ENCODE results near the gene PHOSPHO2.

The PHOSPHO2 gene, protein sequence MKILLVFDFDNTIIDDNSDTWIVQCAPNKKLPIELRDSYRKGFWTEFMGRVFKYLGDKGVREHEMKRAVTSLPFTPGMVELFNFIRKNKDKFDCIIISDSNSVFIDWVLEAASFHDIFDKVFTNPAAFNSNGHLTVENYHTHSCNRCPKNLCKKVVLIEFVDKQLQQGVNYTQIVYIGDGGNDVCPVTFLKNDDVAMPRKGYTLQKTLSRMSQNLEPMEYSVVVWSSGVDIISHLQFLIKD

DNA sequence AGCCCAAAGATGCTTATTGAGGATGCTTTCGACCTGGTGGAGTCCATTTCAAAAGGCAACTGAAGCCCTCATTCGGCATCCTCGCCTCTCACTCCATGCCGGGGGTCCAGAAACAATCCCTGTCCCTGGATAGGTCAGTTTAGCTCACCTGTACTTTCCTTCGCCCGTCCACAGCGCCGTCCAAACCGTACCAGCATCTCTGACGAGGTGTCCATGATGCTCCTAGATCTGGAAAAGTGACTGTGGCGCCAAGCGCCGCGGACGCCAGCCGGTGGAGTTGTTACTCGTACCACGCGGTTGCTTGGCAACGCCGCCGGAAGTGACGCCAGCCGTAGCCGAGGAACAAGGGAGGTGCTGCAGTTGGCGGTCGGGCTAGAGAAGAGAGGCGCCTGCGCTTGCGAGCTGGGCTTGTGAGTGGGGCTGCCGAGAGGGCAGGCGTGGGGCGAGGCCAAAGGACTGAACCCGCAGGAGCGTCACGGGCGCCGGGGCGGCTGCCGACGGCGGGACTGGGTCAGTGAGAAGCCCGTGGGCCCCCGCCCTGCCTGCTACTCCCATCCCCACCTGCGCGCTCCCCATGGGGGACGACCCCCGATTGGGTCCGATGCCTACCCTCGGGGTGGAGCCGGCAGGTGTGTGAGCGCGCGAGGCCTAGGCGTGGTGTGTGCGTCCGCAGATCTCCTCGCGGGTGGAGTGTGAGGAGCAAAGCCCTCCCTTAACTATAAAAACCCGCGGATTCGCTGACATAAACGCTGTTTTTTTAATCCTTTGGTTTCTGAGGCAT lies at the start of gene PHOSPHO2, which contains the start of gene CFAP210:
Gene PHOSPHO2, plus strand, starts transcription at position 357 of the 781 bp plus-strand sequence. CDS start 6,503 bp downstream, outside the sequence.
Gene CFAP210, minus strand, starts transcription at position 293 of the 781 bp plus-strand sequence. Its CDS starts 78 bp downstream, at position 215.
- peak; percentile 99 for DNase-seq

DNA sequence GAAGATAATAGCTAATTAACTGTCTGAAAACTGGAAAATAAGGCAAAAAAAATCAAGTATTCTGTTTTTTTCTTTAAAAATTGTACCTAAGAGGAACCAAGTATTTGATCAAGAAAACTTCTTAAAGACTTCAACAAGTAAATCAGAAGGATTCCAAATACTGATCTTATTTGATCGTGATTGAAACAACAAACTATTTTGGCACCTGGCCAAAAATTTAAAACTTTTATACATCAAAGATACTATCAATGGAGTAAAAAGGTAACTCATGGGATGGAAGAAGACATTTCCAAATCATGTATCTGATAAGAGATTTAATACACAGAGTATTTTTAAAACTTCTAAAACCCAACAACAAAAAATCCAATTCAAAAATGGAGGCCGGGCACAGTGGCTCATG lies 46.8 kb upstream of the PHOSPHO2 start:
- no peak for DNase-seq

DNA sequence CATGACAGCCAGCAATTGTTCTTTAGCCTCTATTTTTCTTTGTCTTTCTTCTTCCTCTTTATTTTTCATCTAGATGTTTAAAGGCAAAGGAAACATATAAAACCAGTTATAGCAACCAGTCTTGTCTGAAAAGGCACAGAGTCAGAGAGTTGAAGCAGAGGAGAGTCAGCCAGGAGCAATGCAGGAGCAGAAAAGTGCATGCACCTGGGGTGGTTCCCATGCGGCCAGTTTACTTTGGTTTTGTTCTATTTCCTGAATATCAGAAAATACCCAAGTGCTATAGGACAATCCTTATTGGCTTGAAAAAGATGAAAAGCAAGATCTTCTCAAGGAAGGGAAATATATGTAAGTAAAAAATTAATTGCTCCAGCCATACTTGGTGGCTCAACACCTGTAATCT lies 45.0 kb upstream of the PHOSPHO2 start:
- DNase-seq, result no peak

DNA sequence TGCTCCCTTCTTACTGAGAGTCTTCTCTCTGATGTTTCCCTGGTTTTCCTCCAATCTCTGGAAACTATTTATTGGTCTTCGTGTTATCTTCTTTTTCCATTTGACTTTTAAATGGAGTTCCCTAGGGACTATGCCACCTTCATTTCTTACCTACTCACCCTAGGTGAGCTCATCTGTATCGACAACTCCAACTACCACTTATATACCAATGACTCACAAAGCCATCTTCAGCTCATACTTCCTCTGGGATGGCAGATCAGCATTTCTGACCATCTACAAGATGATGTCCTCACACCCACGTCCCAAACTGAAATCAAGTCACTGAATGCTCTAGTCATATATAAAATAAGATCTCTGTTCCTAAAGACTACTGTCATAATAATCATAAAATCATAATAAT lies 40.6 kb upstream of the PHOSPHO2 start:
- DNase-seq, result no peak

DNA sequence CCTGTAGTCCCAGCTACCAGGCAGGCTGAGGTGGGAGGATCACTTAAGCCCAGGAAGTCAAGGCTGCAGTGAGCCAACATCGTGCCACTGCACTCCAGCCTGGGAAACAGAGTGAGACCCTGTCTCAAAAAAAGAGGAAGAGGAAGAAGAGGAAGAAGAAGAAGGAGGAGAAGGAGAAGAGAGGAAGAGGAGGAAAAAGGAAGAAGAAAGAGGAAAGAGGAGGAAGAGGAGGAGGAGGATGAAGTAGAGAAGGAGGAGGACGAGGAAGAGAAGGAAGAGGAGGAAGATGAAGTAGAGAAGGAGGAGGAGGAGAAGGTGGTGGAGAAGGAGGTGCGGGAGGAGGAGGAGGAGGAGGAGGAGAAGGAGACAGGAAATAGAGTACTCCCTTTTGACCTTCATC lies 38.1 kb upstream of the PHOSPHO2 start:
- no peak for DNase-seq

DNA sequence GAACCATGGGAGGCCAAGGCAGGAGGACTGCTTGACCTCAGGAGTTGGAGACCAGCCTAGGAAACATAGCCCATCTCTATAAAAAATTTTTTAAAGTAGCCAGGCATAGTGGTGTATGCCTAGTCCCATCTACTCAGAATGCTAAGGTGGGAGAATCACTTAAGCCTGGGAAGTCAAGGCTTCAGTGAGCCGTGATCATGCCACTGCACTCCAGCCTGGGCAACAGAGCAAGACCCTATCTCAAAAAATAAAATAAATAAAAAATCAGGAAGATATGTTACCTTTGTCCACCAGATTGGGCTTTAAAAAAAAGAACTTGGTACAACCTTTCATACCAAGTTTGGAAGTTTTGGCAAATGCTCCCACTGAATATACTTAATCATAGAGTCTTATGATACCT lies 35.4 kb upstream of the PHOSPHO2 start:
- no peak for DNase-seq

DNA sequence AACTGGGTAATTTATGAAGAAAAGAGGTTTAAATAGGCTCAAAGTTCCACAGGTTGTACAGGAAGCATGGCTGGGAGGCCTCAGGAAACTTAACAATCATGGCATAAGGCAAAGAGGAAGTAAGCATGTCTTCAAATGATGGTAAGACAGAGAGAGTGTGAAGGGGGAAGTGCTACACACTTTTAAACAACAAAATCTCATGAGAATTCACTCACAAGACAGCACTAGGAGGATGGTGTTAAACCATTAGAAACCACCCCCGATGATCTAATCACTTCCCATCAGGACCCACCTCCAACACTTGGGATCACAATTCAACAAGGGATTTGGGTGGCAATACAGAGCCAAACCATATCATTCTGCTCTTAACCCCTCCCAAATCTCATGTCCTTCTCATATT lies 34.9 kb upstream of the PHOSPHO2 start:
- DNase-seq, result no peak

DNA sequence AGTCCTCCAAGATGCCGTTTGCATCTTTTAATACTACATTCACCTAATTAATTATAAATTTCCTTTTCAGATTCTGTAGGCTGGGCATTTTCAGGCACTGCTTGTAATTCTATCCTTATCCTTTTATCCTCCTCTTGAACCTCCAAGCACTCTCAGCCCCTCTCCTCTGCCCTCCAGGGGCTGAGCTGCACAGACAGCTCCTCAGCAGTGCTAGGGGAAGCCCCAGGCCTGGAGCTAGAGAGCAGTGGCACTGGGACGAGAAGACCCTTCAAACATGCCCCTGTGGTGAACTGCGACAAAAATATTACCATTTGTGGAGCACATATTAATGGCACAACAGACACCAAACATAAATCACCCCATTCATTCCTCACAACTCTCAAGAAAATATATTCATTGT lies 33.0 kb upstream of the PHOSPHO2 start:
- no peak for DNase-seq

DNA sequence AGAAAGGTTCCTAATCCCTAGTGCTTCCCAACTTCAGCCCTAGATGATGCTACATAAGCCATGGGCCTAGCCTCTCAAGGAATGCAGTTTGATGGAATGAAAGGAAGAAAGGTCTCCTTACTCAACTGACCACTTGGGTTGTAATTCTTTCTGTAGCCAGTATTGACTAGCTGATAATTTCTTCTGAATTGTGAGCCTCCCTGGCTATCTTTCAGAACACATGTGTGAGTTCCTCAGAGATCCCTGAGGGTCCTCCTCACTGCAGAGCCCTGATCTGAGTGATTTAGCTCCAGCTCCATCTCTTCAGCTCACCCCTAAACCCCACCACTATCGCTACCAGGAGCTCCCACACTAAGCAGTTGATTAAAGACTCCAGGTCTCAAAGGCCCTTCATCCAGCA lies 31.5 kb upstream of the PHOSPHO2 start:
- no peak for DNase-seq

DNA sequence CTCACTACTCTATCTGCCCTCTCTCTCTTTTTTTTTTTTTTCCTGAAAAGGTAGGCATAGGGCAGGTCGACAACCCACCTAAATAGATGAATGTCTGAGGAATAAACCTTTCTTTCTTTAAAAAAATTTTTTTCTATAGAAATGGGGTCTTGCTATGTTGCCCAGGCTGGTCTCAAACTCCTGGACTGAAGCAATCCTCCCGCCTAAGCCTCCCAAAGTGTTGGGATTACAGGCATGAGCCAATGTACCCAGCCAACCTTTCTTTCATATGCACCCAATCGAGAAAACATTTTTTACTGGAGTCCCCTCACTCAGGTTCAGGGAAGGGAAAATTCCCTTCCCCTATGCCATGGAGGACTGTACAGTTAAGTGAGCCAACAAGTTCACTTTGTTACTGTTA lies 31.0 kb upstream of the PHOSPHO2 start:
- no peak for DNase-seq

DNA sequence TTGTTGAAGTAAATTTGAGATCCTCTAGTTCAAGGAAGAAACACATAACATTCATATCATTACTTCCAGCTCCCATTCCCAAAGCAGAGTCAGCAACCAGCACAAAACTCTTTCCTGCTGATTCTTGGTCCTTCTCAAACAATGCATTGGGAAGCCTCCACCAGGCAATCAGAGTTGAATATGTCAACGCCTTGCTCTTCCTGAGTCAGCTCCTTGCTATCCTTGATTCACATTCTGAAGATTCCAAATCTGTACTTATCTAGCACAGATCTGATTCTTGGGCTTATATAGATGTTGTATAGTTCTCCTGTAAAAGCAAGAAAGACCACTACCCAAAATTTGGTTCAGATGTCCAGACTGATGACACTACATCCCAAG lies 29.7 kb upstream of the PHOSPHO2 start:
- no peak for DNase-seq

DNA sequence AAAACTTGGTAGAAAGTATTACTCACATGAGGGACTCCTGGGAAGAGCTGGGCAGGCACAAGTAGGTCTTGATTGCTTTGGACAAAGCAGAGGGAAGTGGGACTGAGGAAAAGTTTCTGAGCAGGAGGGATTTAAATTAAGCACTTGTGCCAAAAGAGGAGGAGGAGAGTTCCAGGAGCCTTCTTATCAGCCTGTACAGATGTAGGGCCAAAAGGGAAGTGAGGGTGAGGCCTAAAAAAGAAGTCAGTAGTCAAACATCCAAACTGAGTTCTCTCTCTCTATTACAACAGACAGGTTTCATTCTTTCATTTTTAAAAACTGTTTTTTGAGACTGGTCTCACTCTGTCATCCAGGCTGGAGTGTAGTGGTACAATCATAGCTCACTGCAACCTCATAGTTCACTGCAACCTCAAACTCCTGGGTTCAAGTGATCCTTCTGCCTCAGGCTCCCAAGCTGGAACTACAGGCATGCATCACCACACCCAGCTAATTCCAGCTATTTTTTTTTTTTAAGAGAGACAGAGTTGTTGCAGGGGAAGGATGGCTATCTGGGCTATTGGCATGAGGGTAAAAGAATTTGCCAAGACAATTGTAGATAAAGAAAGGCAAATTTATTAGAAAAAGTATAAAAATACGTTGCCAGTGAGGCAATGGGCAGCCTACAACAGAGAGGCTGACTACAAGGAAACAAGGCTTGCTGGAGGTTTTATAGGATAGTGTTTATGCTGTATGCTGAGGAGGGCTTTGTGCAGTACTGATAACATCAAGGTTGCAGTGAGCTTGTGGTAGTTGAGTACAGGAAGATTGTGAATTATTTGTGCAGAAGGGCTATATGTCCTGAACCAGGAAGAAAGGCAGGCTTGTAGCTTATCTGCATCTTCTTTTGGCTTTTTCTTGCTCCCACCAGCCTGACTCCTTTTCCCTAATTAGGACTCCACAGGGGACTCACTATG lies 29.0 kb upstream of the PHOSPHO2 start:
- no peak for DNase-seq

DNA sequence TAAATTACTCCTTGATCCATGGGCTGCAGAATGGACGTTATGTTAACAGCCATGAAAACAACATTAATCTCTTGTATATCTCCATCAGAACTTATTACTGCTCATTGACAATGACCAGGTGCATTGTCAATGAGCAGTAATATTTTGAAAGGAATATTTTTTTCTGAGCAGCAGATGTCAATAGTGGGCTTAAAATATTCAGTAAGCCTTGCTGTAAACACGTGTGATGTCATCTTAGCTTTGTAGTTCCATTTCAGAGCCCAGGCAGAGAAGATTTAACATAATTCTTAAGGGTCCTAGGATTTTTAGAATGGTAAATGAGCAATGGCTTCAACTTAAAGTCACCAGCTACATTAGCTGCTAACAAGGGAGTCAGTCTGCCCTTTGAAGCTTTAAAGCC lies 26.7 kb upstream of the PHOSPHO2 start:
- no peak for DNase-seq

DNA sequence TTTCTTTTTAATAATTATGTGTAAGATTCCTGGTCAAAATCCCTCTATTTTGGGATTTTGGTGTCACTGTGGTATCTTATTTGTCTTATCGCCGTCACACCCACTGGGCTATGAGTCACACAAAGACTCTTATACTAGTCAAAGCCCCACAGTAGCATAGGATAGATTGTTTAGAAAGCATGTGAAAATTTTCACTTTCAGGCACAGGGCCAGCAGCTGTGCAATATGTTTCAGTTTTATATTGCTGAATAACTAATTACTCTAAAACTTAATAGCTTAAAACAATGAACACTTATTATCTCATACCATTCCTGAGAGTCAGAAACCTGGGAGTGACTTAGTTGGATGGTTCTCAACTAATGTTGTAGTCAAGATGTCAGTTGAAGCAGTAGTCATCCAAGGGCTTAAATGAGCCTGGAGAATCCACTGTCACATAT lies 24.0 kb upstream of the PHOSPHO2 start:
- no peak for DNase-seq

DNA sequence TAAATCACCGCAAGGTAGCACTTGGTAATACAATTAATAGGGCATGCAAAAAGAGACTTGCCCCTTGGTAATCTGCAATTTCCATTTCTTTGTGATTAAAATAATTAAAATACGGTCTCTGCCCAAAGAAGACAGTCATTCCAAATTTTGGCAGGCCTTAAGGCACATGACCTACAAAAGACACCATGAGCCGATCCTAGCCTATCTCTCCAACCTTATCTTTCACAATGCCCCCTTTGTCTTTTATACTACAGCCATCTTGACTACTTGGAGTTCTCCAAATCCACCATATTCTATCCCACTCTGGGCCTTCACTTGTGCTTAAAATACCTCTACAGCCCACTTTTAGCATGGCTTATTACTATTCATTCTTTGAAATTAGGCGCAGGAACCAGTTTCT lies 23.3 kb upstream of the PHOSPHO2 start:
- no peak for DNase-seq

DNA sequence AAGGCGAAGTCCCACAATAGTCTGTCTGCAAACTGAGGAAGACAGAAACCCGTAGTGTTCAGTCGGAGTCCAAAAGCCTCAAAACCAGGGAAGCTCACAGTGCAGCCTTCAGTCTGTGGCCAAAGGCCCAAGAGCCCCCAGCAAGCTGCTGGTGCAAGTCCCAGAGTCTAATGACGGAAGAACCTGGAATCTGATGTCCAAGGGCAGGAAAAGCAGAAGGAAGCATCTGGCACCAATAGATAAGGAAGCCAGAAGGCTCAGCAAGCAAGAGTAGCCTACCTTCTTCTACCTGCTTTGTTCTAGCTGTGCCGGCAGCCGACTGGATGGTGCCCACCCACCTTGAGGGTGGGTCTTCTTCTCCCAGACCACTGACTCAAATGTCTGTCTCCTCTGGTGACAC lies 21.9 kb upstream of the PHOSPHO2 start:
- DNase-seq, result no peak

DNA sequence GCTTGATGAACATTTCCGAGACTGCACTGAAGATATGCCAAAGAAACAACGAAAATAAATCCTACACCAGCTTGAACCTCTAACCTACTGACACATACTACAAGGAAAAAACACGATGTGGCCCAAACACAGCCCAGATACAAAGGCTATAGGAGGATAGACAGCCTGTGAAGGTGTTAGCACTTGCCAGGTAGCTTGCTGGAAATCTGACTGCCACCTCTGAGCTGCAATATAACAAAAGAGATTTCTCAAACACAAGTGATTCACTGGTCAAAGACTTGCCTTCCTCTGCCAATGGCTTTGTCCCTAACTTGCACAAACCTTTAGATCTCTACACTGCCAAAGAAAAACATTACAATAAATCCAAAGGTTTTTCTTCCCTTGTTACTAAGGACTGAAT lies 21.2 kb upstream of the PHOSPHO2 start:
- DNase-seq, result no peak

DNA sequence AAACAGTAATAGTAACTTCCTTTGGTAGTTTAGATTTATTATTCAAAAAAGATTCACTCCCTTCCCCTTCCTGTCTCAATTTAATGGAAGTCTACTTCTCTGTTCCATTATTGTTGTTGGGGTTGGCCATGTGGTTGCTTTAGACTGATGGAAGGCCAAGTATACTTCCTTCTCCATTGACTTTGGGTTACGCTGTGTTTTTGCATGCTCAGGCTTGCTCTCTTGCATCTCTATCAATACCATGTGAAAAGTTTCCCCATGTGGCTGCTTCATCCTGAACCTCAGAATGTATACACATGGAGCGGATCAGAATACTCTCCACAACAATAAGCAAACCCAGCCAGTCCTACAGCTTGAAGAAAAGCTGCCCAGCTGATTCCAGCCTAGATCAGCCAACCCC lies 20.3 kb upstream of the PHOSPHO2 start:
- no peak for DNase-seq

DNA sequence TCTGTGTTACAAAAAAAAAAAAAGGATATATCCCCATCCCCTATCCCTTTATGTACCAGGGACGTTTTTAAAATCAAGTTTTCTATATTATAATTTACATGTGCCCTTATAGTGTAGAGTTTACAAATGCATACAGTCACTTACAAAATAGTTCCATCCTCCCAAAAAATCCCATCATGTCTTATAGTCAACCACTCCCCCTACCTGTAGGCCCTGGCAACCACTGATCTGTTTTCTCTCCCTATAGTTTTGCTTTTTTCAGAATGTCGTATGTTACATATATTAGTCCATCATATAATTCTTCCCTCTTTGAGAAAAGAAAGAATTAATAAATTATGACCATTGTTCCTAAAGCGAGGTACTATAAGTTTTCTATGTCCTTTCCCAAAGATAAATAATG lies 17.9 kb upstream of the PHOSPHO2 start:
- no peak for DNase-seq

DNA sequence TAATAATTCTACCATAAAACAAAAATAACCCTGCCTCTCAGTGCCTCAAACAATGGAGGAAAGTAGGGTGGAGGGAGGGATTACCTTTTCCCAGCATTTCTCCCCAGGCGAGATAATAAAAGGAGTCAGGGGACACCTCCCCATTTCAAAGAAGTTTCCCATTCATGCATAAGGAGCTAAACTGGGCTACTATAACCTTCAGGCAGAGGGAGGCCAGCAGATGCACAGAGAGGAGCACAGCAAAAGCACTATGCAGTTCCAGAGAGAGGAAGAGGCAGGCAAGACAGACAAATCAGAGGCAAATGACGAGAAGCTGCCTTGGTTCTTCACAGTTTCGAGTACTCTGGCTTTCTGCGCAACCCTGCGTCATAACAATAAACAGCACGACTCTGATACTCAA lies 17.4 kb upstream of the PHOSPHO2 start:
- DNase-seq, result no peak

DNA sequence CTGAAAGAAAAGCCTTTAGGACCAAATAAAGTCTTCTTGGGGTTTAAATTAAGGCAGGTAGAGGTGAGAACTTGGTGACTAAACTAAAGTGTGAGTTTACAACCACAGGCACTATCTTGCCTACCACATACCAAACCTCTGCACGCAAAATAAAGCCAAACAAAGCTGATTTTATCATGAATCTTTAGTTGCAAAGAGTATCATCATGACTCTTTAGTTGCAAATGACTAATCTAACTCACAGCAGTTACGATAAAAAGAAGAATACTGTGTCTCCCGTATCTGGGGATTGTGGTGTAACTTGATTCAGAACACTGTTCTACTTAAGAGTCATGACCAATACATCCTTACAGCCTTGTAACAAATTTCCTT lies 11.2 kb upstream of the PHOSPHO2 start:
- no peak for DNase-seq

DNA sequence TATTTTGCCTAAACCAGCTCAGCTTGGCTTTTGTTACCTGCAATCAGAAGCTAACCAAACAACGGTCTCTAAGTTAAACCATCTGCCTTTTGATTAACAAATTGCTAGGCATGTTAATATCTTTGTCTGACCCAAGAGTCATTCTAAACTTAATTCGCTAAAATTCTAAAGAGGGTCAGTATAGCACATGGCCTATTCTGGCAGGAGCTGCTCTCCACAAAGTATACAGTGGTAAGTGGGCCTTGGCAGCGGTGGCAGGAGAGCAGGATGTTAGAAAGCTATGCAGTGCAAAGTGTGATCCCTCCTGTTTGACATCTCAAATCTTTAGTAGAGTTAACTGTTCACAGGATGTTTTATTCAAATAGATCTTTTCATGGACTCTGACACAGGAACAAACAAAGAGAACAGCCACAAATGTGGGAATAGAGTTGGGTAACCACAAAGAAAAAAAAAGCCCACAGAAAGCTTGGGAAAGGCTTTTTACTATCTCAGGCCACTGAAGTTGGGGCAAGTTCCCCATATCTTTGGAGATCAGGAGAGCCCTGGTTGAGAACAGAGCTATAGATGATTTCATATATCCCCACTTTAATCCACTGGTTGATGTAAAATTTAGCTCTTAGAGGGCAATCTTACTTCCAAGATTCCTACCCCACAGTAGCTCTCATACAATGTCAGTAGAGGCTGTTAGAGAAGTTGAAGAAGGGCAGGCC lies 10.7 kb upstream of the PHOSPHO2 start:
- no peak for DNase-seq

DNA sequence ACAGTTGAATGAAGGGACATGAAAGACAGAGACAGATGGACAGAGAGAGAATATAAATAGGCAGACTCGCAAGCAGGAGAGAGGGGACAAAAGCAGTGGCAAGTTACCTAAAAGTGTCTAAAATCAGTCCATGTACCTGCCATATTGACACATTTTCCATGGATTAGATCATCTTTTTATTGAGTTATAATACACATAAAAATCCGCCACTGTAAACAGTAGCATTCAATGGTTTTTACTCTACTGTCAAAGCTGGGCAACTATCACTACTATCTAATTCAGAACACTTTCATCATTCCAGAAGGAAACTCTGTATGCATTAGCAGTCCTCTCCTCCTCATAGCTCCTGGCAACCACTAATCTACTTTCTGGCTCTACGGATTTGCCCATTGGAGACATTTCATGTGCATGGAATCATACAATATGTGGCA lies 10.1 kb upstream of the PHOSPHO2 start:
- DNase-seq, result no peak
